GM12892 (cell line): ENCODE results near the gene SLC12A4.

Experiments
- POLR2A ChIP-seq: IDR thresholded peaks from 2 replicates; pipeline ENCODE4 v1.6.1; 2011; ENCODE audit warnings: low read depth, low read length, control low read depth
- POLR2AphosphoS5 ChIP-seq: IDR thresholded peaks from 2 replicates; pipeline ENCODE4 v1.6.1; 2011; ENCODE audit warnings: low read depth, low read length, control low read depth

- TF ChIP-seq POLR2A = no peak
- no peak for TF ChIP-seq POLR2AphosphoS5
These were observed 6.9 kb downstream of the SLC12A4 start for GRCh38 chr16:67961551-67961957.
